Liver (tissue), 9 donors: ENCODE measurements around the gene PTGR1. TPM values are rescaled to one million over a fixed set of nuclear protein-coding genes. Genes with fewer than 3 reads are reported as not detected.

ENCODE experiments used
- DNase-seq: peaks from one replicate; pipeline ENCODE4 v3.0.0-alpha.2; 2017; ENCODE audit warnings: low spot score
- H3K27ac ChIP-seq, 2 donors: one replicate each; pipeline ENCODE4 v1.7.0; 2013; ENCODE audit warnings: inconsistent platforms in 2 of 2, low read length in 2 of 2, control low read depth in 1 of 2, low read depth in 1 of 2, mild to moderate bottlenecking in 1 of 2
- H3K27me3 ChIP-seq, 4 donors: one replicate each; pipeline versions ENCODE4 v1.6.1 to v1.7.0; 2013; ENCODE audit warnings: low read length in 3 of 4, inconsistent platforms in 1 of 4, mild to moderate bottlenecking in 1 of 4, moderate library complexity in 1 of 4; ENCODE audit not compliant: control insufficient read depth in 4 of 4, insufficient read depth in 4 of 4
- H3K36me3 ChIP-seq, 4 donors: one replicate each; pipeline versions ENCODE4 v1.6.1 to v1.7.0; 2013; ENCODE audit warnings: low read length in 3 of 4, mild to moderate bottlenecking in 3 of 4, low read depth in 1 of 4, moderate library complexity in 1 of 4; ENCODE audit not compliant: control insufficient read depth in 4 of 4, insufficient read depth in 3 of 4
- H3K4me1 ChIP-seq, 4 donors: one replicate each; pipeline versions ENCODE4 v1.6.1 to v1.7.0; 2013; ENCODE audit warnings: low read length in 3 of 4, mild to moderate bottlenecking in 3 of 4, moderate library complexity in 1 of 4; ENCODE audit not compliant: control insufficient read depth in 4 of 4, insufficient read depth in 4 of 4
- H3K4me3 ChIP-seq, 3 donors: one replicate each; pipeline versions ENCODE4 v1.6.1 to v1.7.0; 2013; ENCODE audit warnings: low read length in 3 of 3, control low read depth in 1 of 3, low read depth in 1 of 3, mild to moderate bottlenecking in 1 of 3
- H3K9ac ChIP-seq, 2 donors: one replicate each; pipeline ENCODE4 v1.7.0; 2013; ENCODE audit warnings: low read length in 2 of 2, mild to moderate bottlenecking in 2 of 2, moderate library complexity in 2 of 2, control low read depth in 1 of 2, low read depth in 1 of 2
- H3K9me3 ChIP-seq, 4 donors: one replicate each; pipeline versions ENCODE4 v1.6.1 to v1.7.0; 2013; ENCODE audit warnings: low read length in 3 of 4; ENCODE audit not compliant: control insufficient read depth in 4 of 4
- ATF3 ChIP-seq: IDR thresholded peaks from 2 replicates; pipeline ENCODE4 v1.6.1; 2016; ENCODE audit warnings: antibody characterized with exemption
- GABPA ChIP-seq, 2 donors: IDR thresholded peaks in 1 of 2; conservative IDR thresholded peaks in 1 of 2; 2 replicates each; pipeline ENCODE4 v1.6.1; 2016; ENCODE audit warnings: antibody characterized with exemption in 2 of 2, mild to moderate bottlenecking in 1 of 2, moderate library complexity in 1 of 2
- HNF4A ChIP-seq, 2 donors: conservative IDR thresholded peaks; 2 replicates each; pipeline ENCODE4 v1.6.1; 2016; ENCODE audit warnings: antibody characterized with exemption in 2 of 2, mild to moderate bottlenecking in 2 of 2
- HNF4G ChIP-seq: IDR thresholded peaks from 2 replicates; pipeline ENCODE4 v1.6.1; 2016; ENCODE audit warnings: antibody characterized with exemption
- JUND ChIP-seq, 2 donors: IDR thresholded peaks; 2 replicates each; pipeline ENCODE4 v1.6.1; 2016; ENCODE audit warnings: antibody characterized with exemption in 2 of 2
- MAX ChIP-seq: IDR thresholded peaks from 2 replicates; pipeline ENCODE4 v1.6.1; 2016; ENCODE audit warnings: antibody characterized with exemption
- RAD21 ChIP-seq, 2 donors: IDR thresholded peaks; 2 replicates each; pipeline ENCODE4 v1.6.1; 2016; ENCODE audit warnings: antibody characterized with exemption in 2 of 2, mild to moderate bottlenecking in 2 of 2
- REST ChIP-seq: IDR thresholded peaks from 2 replicates; pipeline ENCODE4 v1.6.1; 2016; ENCODE audit warnings: antibody characterized with exemption, mild to moderate bottlenecking
- RXRA ChIP-seq, 2 donors: IDR thresholded peaks; 2 replicates each; pipeline ENCODE4 v1.6.1; 2017 to 2018; ENCODE audit warnings: antibody characterized with exemption in 2 of 2, mild to moderate bottlenecking in 1 of 2
- YY1 ChIP-seq: IDR thresholded peaks from 2 replicates; pipeline ENCODE4 v1.6.1; 2016; ENCODE audit warnings: antibody characterized with exemption, mild to moderate bottlenecking
- WGBS: extraction: QIAGEN DNeasy Blood & Tissue Kit; methylation state at CpG from one replicate; pipeline ENCODE4 v1.1.7; 2013; 5-methylcytosine and 5-hydroxymethylcytosine counted together
- polyA plus RNA-seq, 2 donors: library from polyadenylated mRNA; stranded (reverse) in 1 of 2; unstranded in 1 of 2; fragments of 200-250 nt in 1 of 2; fragments of >200 nt in 1 of 2; fragmentation: Nextera tagmentation in 1 of 2; extraction: Ambion mirVana in 1 of 2; gene quantifications; one replicate each; pipeline versions ENCODE4 v1.2.1 to v1.2.3, GENCODE V29; 2013 to 2015
- total RNA-seq, 2 donors: library from RNA; depleted of rRNA; stranded (reverse); fragments of >200 nt; gene quantifications; one replicate each; pipeline ENCODE4 v1.2.3, GENCODE V29; 2014
- donor health status: healthy.
- donor health status: healthy.
- donor health status: healthy.
- donor health status: healthy.
- donor health status: healthy.

The PTGR1 gene
- total and polyA plus RNA-seq, 4 donors: 53.1 to 784 (median 471) TPM

GRCh38 chr9:111610845-111611244 is 11.4 kb upstream of the PTGR1 start:
- Histone ChIP-seq H3K27me3 (no peaks in the 10 kb centered on the region), H3K27ac (peak overlapping the region; percentile 49 to 69), H3K9me3 (no peaks in the 10 kb centered on the region), H3K36me3 (no peaks in the 10 kb centered on the region), H3K4me3 (no peak overlapping the region), H3K4me1 (peaks cover 0 to 29% (median 26%) of the 10 kb centered on the region in 4 donors), H3K9ac (peak overlapping the region in 1 of 2 donors; percentile 14)
- DNase-seq: no peak
- WGBS: 79% methylated on average over 7 of the region's 7 CpGs
- no peak for TF ChIP-seq REST
- no peak for TF ChIP-seq GABPA (IDR thresholded peaks at IDR 0.05 in 1 of 2, conservative IDR thresholded peaks at IDR 0.05 in 1 of 2)
- no peak for TF ChIP-seq ATF3
- TF ChIP-seq JUND (IDR thresholded peaks at IDR 0.05): no peak

- Histone ChIP-seq H3K4me1 (peaks cover 0 to 35% (median 29%) of the 10 kb centered on the region in 4 donors), H3K4me3 (no peak overlapping the region), H3K27ac (peak overlapping the region; percentile 49 to 69), H3K27me3 (no peaks in the 10 kb centered on the region), H3K9ac (peak overlapping the region in 1 of 2 donors; percentile 61), H3K9me3 (no peaks in the 10 kb centered on the region), H3K36me3 (no peaks in the 10 kb centered on the region)
- TF ChIP-seq REST (peak; percentile 15), RAD21 (IDR thresholded peaks at IDR 0.05) (peak in 1 of 2 donors; percentile 29), MAX (peak; percentile 53), YY1 (peak; percentile 55), HNF4A (conservative IDR thresholded peaks at IDR 0.05) (peak; percentile 19 to 49), RXRA (IDR thresholded peaks at IDR 0.05) (peak in 1 of 2 donors; percentile 28), HNF4G (no peak), ATF3 (no peak)
- WGBS: 29% methylated on average over 5 of the region's 5 CpGs
- no peak for DNase-seq
Observed at GRCh38 chr9:111610149-111610548, 10.7 kb upstream of the PTGR1 start.
